SK-N-SH treated with all-trans-retinoic acid at 6 μM for 48 hours (cell line): Measurements from ENCODE around the gene CDR2L.

Experiments used
- BACH2 ChIP-seq: fragments of 250-450 bp; sonication (Bioruptor Pico); IDR thresholded peaks from 2 replicates; pipeline ENCODE4 v1.9.0; 2021; ENCODE audit warnings: mild to moderate bottlenecking, borderline replicate concordance
- CREB5 ChIP-seq: fragments of 250-450 bp; sonication (Bioruptor Pico); IDR thresholded peaks from 2 replicates; pipeline ENCODE4 v1.5.1; 2020; ENCODE audit warnings: low read depth, mild to moderate bottlenecking, moderate library complexity
- CSRNP3 ChIP-seq: fragments of 250-450 bp; sonication (Bioruptor Pico); IDR thresholded peaks from 2 replicates; pipeline ENCODE4 v1.5.1; 2021; ENCODE audit warnings: mild to moderate bottlenecking, moderate library complexity
- GLIS3 ChIP-seq: fragments of 250-450 bp; sonication (Bioruptor Pico); IDR thresholded peaks from 2 replicates; pipeline ENCODE4 v1.5.0; 2020; ENCODE audit warnings: mild to moderate bottlenecking, moderate library complexity
- PATZ1 ChIP-seq: fragments of 250-450 bp; sonication (Bioruptor Pico); IDR thresholded peaks from 2 replicates; pipeline ENCODE4 v1.8.0; 2020; ENCODE audit warnings: mild to moderate bottlenecking, moderate library complexity, borderline replicate concordance
- RARB ChIP-seq: fragments of 250-450 bp; sonication (Bioruptor Pico); IDR thresholded peaks from 2 replicates; pipeline ENCODE4 v1.8.0; 2021; ENCODE audit warnings: mild to moderate bottlenecking, moderate library complexity
- TSHZ2 ChIP-seq: fragments of 250-450 bp; sonication (Bioruptor Pico); IDR thresholded peaks from 2 replicates; pipeline ENCODE4 v1.5.0; 2020; ENCODE audit warnings: mild to moderate bottlenecking, moderate library complexity
- ZFP3 ChIP-seq: fragments of 250-450 bp; sonication (Bioruptor Pico); IDR thresholded peaks from 2 replicates; pipeline ENCODE4 v1.5.0; 2020; ENCODE audit warnings: mild to moderate bottlenecking, moderate library complexity

- TF ChIP-seq GLIS3 (CRISPR knock-in tag): no peak
- no peak for TF ChIP-seq ZFP3
- no peak for TF ChIP-seq TSHZ2 (CRISPR knock-in tag)
- TF ChIP-seq BACH2: no peak
- no peak for TF ChIP-seq CREB5 (CRISPR knock-in tag)
- no peak for TF ChIP-seq RARB
- no peak for TF ChIP-seq CSRNP3 (CRISPR knock-in tag)
- TF ChIP-seq PATZ1 (CRISPR knock-in tag): no peak
Measured at GRCh38 chr17:75005291-75005690, 17.9 kb downstream of the CDR2L start.
